Endodermal cell (in vitro differentiated cells): ENCODE measurements around the gene LRRC63. TPM values are rescaled to one million over a fixed set of nuclear protein-coding genes. Genes with fewer than 3 reads are reported as not detected.

Experiments
- DNase-seq: peaks from one replicate; pipeline ENCODE4 v3.0.0-alpha.2; 2017
- H3K27ac ChIP-seq: 2 replicates; pipeline ENCODE4 v1.5.1; 2013; ENCODE audit warnings: mild to moderate bottlenecking, low read depth, low read length, moderate library complexity
- H3K27me3 ChIP-seq: 2 replicates; pipeline ENCODE4 v1.6.1; 2013; ENCODE audit warnings: mild to moderate bottlenecking, low read length, moderate library complexity; ENCODE audit not compliant: insufficient read depth, control insufficient read depth, poor library complexity, severe bottlenecking
- H3K36me3 ChIP-seq: 2 replicates; pipeline ENCODE4 v1.7.0; 2013; ENCODE audit warnings: mild to moderate bottlenecking, low read length, moderate library complexity; ENCODE audit not compliant: control insufficient read depth, insufficient read depth
- H3K4me1 ChIP-seq: one replicate; pipeline ENCODE4 v1.7.0; 2013; ENCODE audit warnings: low read length; ENCODE audit not compliant: control insufficient read depth, insufficient read depth
- H3K4me3 ChIP-seq: 2 replicates; pipeline ENCODE4 v1.5.1; 2013; ENCODE audit warnings: mild to moderate bottlenecking, low read length, moderate library complexity
- H3K9ac ChIP-seq: 2 replicates; pipeline ENCODE4 v1.6.1; 2013; ENCODE audit warnings: mild to moderate bottlenecking, low read length, moderate library complexity; ENCODE audit not compliant: poor library complexity, severe bottlenecking; ENCODE audit errors: extremely low read depth
- H3K9me3 ChIP-seq: 2 replicates; pipeline ENCODE4 v1.6.1; 2013; ENCODE audit warnings: mild to moderate bottlenecking, low read length, moderate library complexity; ENCODE audit not compliant: control insufficient read depth
- H3K27ac Mint-ChIP-seq: 2 replicates; pipeline ENCODE4 v1.8.0; 2020; ENCODE audit warnings: mixed read lengths
- H3K27me3 Mint-ChIP-seq: 2 replicates; pipeline ENCODE4 v1.8.0; 2021; ENCODE audit warnings: mild to moderate bottlenecking, mixed read lengths; ENCODE audit not compliant: insufficient read depth
- H3K36me3 Mint-ChIP-seq: 2 replicates; pipeline ENCODE4 v1.8.0; 2020; ENCODE audit warnings: low read depth, mixed read lengths
- H3K4me1 Mint-ChIP-seq: 2 replicates; pipeline ENCODE4 v1.8.0; 2020; ENCODE audit warnings: mixed read lengths
- H3K4me3 Mint-ChIP-seq: 2 replicates; pipeline ENCODE4 v1.8.0; 2020; ENCODE audit warnings: mild to moderate bottlenecking, moderate library complexity, mixed read lengths
- H3K9me3 Mint-ChIP-seq: 2 replicates; pipeline ENCODE4 v1.8.0; 2020; ENCODE audit warnings: mild to moderate bottlenecking, mixed read lengths
- CTCF ChIP-seq: fragments of 200-600 bp; sonication (generic); conservative IDR thresholded peaks from 2 replicates; pipeline ENCODE4 v1.5.0; 2021; ENCODE audit warnings: antibody characterized with exemption, mild to moderate bottlenecking
- WGBS, 2 experiments: methylation state at CpG; one replicate each; pipeline versions ENCODE4 v1.1.5 to v1.1.7; 2013; ENCODE audit warnings: missing lambda C conversion rate in 2 of 2, mixed read lengths in 1 of 2; ENCODE audit not compliant: insufficient coverage in 1 of 2, insufficient read length in 1 of 2; 5-methylcytosine and 5-hydroxymethylcytosine counted together
- total RNA-seq, 2 donors: library from RNA; stranded (reverse); fragmentation: NEBNext Ultra II Directional in 1 of 2; extraction: Animal tissue kit (Norgen Biotek cat#: 25700) in 1 of 2; gene quantifications; 2 replicates in 1 of 2; 3 replicates in 1 of 2; pipeline ENCODE4 v1.2.1, GENCODE V29; 2021

LRRC63 gene
- total RNA-seq, 2 donors from 2014 or later = not detected

GRCh38 chr13:46179491-46179908 is 32.2 kb upstream of the LRRC63 start:
- H3K9me3 ChIP-seq = no peaks in the 10 kb centered on the region
- no peak overlapping the region for H3K27ac Mint-ChIP-seq
- H3K36me3 ChIP-seq = no peaks in the 10 kb centered on the region
- DNase-seq = no peak
- H3K9me3 Mint-ChIP-seq = no peaks in the 10 kb centered on the region
- H3K27me3 ChIP-seq = no peaks in the 10 kb centered on the region
- H3K27ac ChIP-seq = no peak overlapping the region
- peaks cover 4% of the 10 kb centered on the region for H3K27me3 Mint-ChIP-seq
- peaks cover 34% of the 10 kb centered on the region for H3K4me1 Mint-ChIP-seq
- H3K4me3 Mint-ChIP-seq = no peak overlapping the region
- H3K9ac ChIP-seq = no peak overlapping the region
- peaks cover 4% of the 10 kb centered on the region for H3K4me1 ChIP-seq
- 89 to 90% methylated on average over 1 to 2 of the region's 3 CpGs for WGBS, 2 experiments
- TF ChIP-seq CTCF = no peak
- no peak overlapping the region for H3K4me3 ChIP-seq
- no peaks in the 10 kb centered on the region for H3K36me3 Mint-ChIP-seq

GRCh38 chr13:46179969-46180763 is 31.6 kb upstream of the LRRC63 start:
- no peak overlapping the region for H3K27ac ChIP-seq
- 89 to 93% methylated on average over 2 to 5 of the region's 5 CpGs for WGBS, 2 experiments
- peaks cover 4% of the 10 kb centered on the region for H3K4me1 ChIP-seq
- TF ChIP-seq CTCF = no peak
- no peak overlapping the region for H3K4me3 ChIP-seq
- H3K27ac Mint-ChIP-seq = no peak overlapping the region
- H3K27me3 Mint-ChIP-seq = peaks cover 4% of the 10 kb centered on the region
- peaks cover 34% of the 10 kb centered on the region for H3K4me1 Mint-ChIP-seq
- H3K9ac ChIP-seq = no peak overlapping the region
- H3K4me3 Mint-ChIP-seq = peak overlapping the region; percentile 14
- no peaks in the 10 kb centered on the region for H3K27me3 ChIP-seq
- no peaks in the 10 kb centered on the region for H3K9me3 Mint-ChIP-seq
- no peak for DNase-seq
- no peaks in the 10 kb centered on the region for H3K9me3 ChIP-seq
- no peaks in the 10 kb centered on the region for H3K36me3 Mint-ChIP-seq
- no peaks in the 10 kb centered on the region for H3K36me3 ChIP-seq

GRCh38 chr13:46181377-46181839 is 30.3 kb upstream of the LRRC63 start:
- WGBS, 2 experiments = 90% methylated on average over 5 of the region's 5 CpGs; no CpG with 5 or more reads in 1 of the 2 experiments
- Mint-ChIP-seq H3K4me3 (peak overlapping the region; percentile 50), H3K9me3 (no peaks in the 10 kb centered on the region), H3K36me3 (no peaks in the 10 kb centered on the region), H3K27ac (peak overlapping the region; percentile 20), H3K4me1 (peaks cover 34% of the 10 kb centered on the region), H3K27me3 (no peaks in the 10 kb centered on the region)
- DNase-seq = no peak
- Histone ChIP-seq H3K9me3 (no peaks in the 10 kb centered on the region), H3K36me3 (no peaks in the 10 kb centered on the region), H3K4me1 (peaks cover 4% of the 10 kb centered on the region), H3K27me3 (no peaks in the 10 kb centered on the region), H3K4me3 (no peak overlapping the region), H3K9ac (no peak overlapping the region), H3K27ac (no peak overlapping the region)
- no peak for TF ChIP-seq CTCF
